H1 (cell line): ENCODE data around the gene C3orf20. TPM values are rescaled to one million over a fixed set of nuclear protein-coding genes. Genes with fewer than 3 reads are reported as not detected.

Experiments
- CTCF ChIA-PET: fragments of 300-600 bp; sonication (Branson Sonifier 250); formaldehyde crosslinking; loops from one replicate; lab custom pipeline; 2021; ENCODE audit not compliant: partially characterized antibody; lab: Charles Lee
- POLR2A ChIA-PET: fragments of 300-600 bp; sonication (Branson Sonifier 250); formaldehyde crosslinking; loops from one replicate; lab custom pipeline; 2021; ENCODE audit warnings: inconsistent platforms; ENCODE audit not compliant: partially characterized antibody; lab: Charles Lee
- DNase-seq, 2 experiments: peaks; one replicate each; pipeline versions ENCODE4 v3.0.0 to v3.0.0-alpha.2; 2010 to 2022; ENCODE audit warnings: low spot score in 2 of 2, low read depth in 1 of 2, mixed read lengths in 1 of 2
- FAIRE-seq: peaks from 2 replicates; lab custom pipeline; 2011; peaks lifted over from hg19 to GRCh38; lab: Jason Lieb, UNC
- H2AFZ ChIP-seq: 2 replicates; pipeline ENCODE4 v1.8.1; 2012; ENCODE audit warnings: low read length, inconsistent platforms
- H2AK5ac ChIP-seq: 2 replicates; pipeline ENCODE4 v1.6.1; 2013; ENCODE audit warnings: low read depth, low read length
- H2BK120ac ChIP-seq: replicated peaks from 2 replicates; pipeline ENCODE3; 2013; ENCODE audit warnings: low read depth, low read length, inconsistent platforms
- H2BK12ac ChIP-seq: 2 replicates; pipeline ENCODE4 v1.6.1; 2013; ENCODE audit warnings: low read depth, low read length
- H2BK15ac ChIP-seq: 2 replicates; pipeline ENCODE4 v1.6.1; 2013; ENCODE audit warnings: low read length
- H2BK20ac ChIP-seq: 2 replicates; pipeline ENCODE4 v1.6.1; 2013; ENCODE audit warnings: low read length
- H2BK5ac ChIP-seq: 2 replicates; pipeline ENCODE4 v1.6.1; 2013; ENCODE audit warnings: low read depth, low read length
- H3K14ac ChIP-seq: 2 replicates; pipeline ENCODE4 v1.6.1; 2013; ENCODE audit warnings: inconsistent platforms; ENCODE audit not compliant: insufficient read length
- H3K18ac ChIP-seq: 2 replicates; pipeline ENCODE4 v1.6.1; 2013; ENCODE audit warnings: low read length; ENCODE audit errors: extremely low read depth
- H3K23ac ChIP-seq: 2 replicates; pipeline ENCODE4 v1.6.1; 2013; ENCODE audit warnings: inconsistent platforms; ENCODE audit not compliant: insufficient read length
- H3K23me2 ChIP-seq: 2 replicates; pipeline ENCODE4 v1.6.1; 2013; ENCODE audit warnings: low read depth, low read length
- H3K27ac ChIP-seq: 2 replicates; pipeline ENCODE4 v1.6.1; 2011; ENCODE audit warnings: low read depth, low read length, inconsistent platforms
- H3K27me3 ChIP-seq, 4 experiments: replicated peaks in 1 of 4; 1 replicate in 1 of 4; 2 replicates in 3 of 4; pipeline versions ENCODE4 v1.6.1 to v1.8.1; 2011 to 2013; ENCODE audit warnings: low read length in 3 of 4, mild to moderate bottlenecking in 3 of 4, inconsistent platforms in 2 of 4, mixed read lengths in 2 of 4, moderate library complexity in 1 of 4; ENCODE audit not compliant: control insufficient read depth in 3 of 4, insufficient read depth in 3 of 4; ENCODE audit errors: extremely low read depth in 1 of 4
- H3K36me3 ChIP-seq, 4 experiments: 2 replicates each; pipeline versions ENCODE4 v1.6.1 to v1.8.1; 2011 to 2013; ENCODE audit warnings: mild to moderate bottlenecking in 4 of 4, low read length in 3 of 4, moderate library complexity in 2 of 4, control low read depth in 1 of 4, inconsistent platforms in 1 of 4; ENCODE audit not compliant: insufficient read depth in 4 of 4, control insufficient read depth in 2 of 4
- H3K4ac ChIP-seq: replicated peaks from 2 replicates; pipeline ENCODE3; 2013; ENCODE audit warnings: low read length, low read depth, mixed read lengths, inconsistent platforms; ENCODE audit not compliant: insufficient read length
- H3K4me1 ChIP-seq, 4 experiments: replicated peaks in 1 of 4; 1 replicate in 1 of 4; 2 replicates in 3 of 4; pipeline versions ENCODE4 v1.6.1 to v1.8.1; 2011 to 2013; ENCODE audit warnings: low read length in 3 of 4, inconsistent platforms in 2 of 4, mixed read lengths in 1 of 4; ENCODE audit not compliant: insufficient read depth in 4 of 4, control insufficient read depth in 3 of 4
- H3K4me2 ChIP-seq, 2 experiments: 2 replicates each; pipeline versions ENCODE4 v1.6.1 to v1.8.1; 2011 to 2013; ENCODE audit warnings: low read depth in 2 of 2, low read length in 2 of 2, control low read depth in 1 of 2, inconsistent platforms in 1 of 2, mild to moderate bottlenecking in 1 of 2; ENCODE audit not compliant: insufficient read depth in 1 of 2
- H3K4me3 ChIP-seq, 4 experiments: fragments of 200-600, 300-600 bp in 1 of 4; sonication (generic), shearing (Covaris generic), sonication (Bioruptor Twin) in 1 of 4; 2 replicates each; pipeline versions ENCODE4 v1.5.1 to v1.8.1; 2011 to 2016; ENCODE audit warnings: low read length in 4 of 4, low read depth in 3 of 4, control low read depth in 2 of 4, inconsistent platforms in 2 of 4, mild to moderate bottlenecking in 2 of 4, mixed read lengths in 1 of 4, moderate library complexity in 1 of 4; ENCODE audit not compliant: insufficient read depth in 2 of 4; ENCODE audit errors: extremely low read depth in 1 of 4
- H3K56ac ChIP-seq: replicated peaks from 2 replicates; pipeline ENCODE3; 2013; ENCODE audit warnings: low read depth, mild to moderate bottlenecking, mixed read lengths, low read length, inconsistent platforms; ENCODE audit not compliant: insufficient read length
- H3K79me1 ChIP-seq: 2 replicates; pipeline ENCODE4 v1.6.1; 2013; ENCODE audit warnings: low read depth, low read length, control low read depth
- H3K79me2 ChIP-seq, 2 experiments: 2 replicates each; pipeline versions ENCODE4 v1.6.1 to v1.8.1; 2012 to 2013; ENCODE audit warnings: low read length in 2 of 2, mild to moderate bottlenecking in 2 of 2, inconsistent platforms in 1 of 2; ENCODE audit not compliant: insufficient read depth in 2 of 2, control insufficient read depth in 1 of 2
- H3K9ac ChIP-seq, 4 experiments: replicated peaks in 1 of 4; 1 replicate in 1 of 4; 2 replicates in 3 of 4; pipeline versions ENCODE4 v1.6.1 to v1.8.1; 2011 to 2013; ENCODE audit warnings: low read depth in 3 of 4, low read length in 3 of 4, control low read depth in 2 of 4, mild to moderate bottlenecking in 2 of 4, moderate library complexity in 2 of 4, inconsistent platforms in 1 of 4; ENCODE audit errors: extremely low read depth in 1 of 4
- H3K9me3 ChIP-seq, 2 experiments: 2 replicates each; pipeline versions ENCODE4 v1.6.1 to v1.8.1; 2012 to 2013; ENCODE audit warnings: mild to moderate bottlenecking in 2 of 2, moderate library complexity in 2 of 2, control low read depth in 1 of 2, inconsistent platforms in 1 of 2, low read depth in 1 of 2, low read length in 1 of 2, mixed read lengths in 1 of 2; ENCODE audit not compliant: insufficient read depth in 2 of 2
- H4K20me1 ChIP-seq, 2 experiments: replicated peaks in 1 of 2; 2 replicates each; pipeline versions ENCODE3 to v1.8.1; 2011 to 2013; ENCODE audit warnings: inconsistent platforms in 2 of 2, low read length in 2 of 2, mild to moderate bottlenecking in 1 of 2; ENCODE audit not compliant: insufficient read depth in 2 of 2, control insufficient read depth in 1 of 2
- H4K5ac ChIP-seq: 2 replicates; pipeline ENCODE4 v1.6.1; 2013; ENCODE audit warnings: low read length, low read depth, mixed read lengths, inconsistent platforms; ENCODE audit not compliant: insufficient read length
- H4K8ac ChIP-seq: 2 replicates; pipeline ENCODE4 v1.8.0; 2013; ENCODE audit warnings: mild to moderate bottlenecking, moderate library complexity, low read length, inconsistent platforms; ENCODE audit not compliant: insufficient read depth; ENCODE audit errors: extremely low read depth
- H4K91ac ChIP-seq: replicated peaks from 2 replicates; pipeline ENCODE3; 2013; ENCODE audit warnings: low read length, mixed read lengths, inconsistent platforms; ENCODE audit not compliant: insufficient read length
- CBX8 ChIP-seq: fragments of 300-800, 300-1000 bp; sonication (generic); IDR thresholded peaks from 2 replicates; pipeline ENCODE4 v1.7.1; 2016; ENCODE audit warnings: low read depth, low read length, borderline replicate concordance
- CREB1 ChIP-seq: IDR thresholded peaks from 2 replicates; pipeline ENCODE4 v1.6.1; 2012; ENCODE audit warnings: inconsistent platforms
- HDAC6 ChIP-seq: IDR thresholded peaks from one replicate; pipeline ENCODE4 v1.7.1; 2012; ENCODE audit warnings: low read depth, mild to moderate bottlenecking, inconsistent platforms, low read length, moderate library complexity
- KDM4A ChIP-seq: IDR thresholded peaks from one replicate; pipeline ENCODE4 v1.7.1; 2012; ENCODE audit warnings: low read depth, mild to moderate bottlenecking, moderate library complexity, low read length, inconsistent platforms; ENCODE audit not compliant: severe bottlenecking
- MAX ChIP-seq: IDR thresholded peaks from 2 replicates; pipeline ENCODE4 v1.6.1; 2012; ENCODE audit warnings: inconsistent platforms
- POU5F1 ChIP-seq: IDR thresholded peaks from 2 replicates; pipeline ENCODE4 v1.6.1; 2011; ENCODE audit warnings: low read depth, mild to moderate bottlenecking, low read length, moderate library complexity
- RBBP5 ChIP-seq: IDR thresholded peaks from 2 replicates; pipeline ENCODE4 v1.7.1; 2012; ENCODE audit warnings: low read depth, mild to moderate bottlenecking, inconsistent platforms, low read length, moderate library complexity, borderline replicate concordance
- SIX5 ChIP-seq: IDR thresholded peaks from 2 replicates; pipeline ENCODE4 v1.6.1; 2011; ENCODE audit warnings: mild to moderate bottlenecking, low read depth, low read length
- SP1 ChIP-seq: IDR thresholded peaks from 2 replicates; pipeline ENCODE4 v1.6.1; 2011; ENCODE audit warnings: low read depth, low read length
- YY1 ChIP-seq: IDR thresholded peaks from 2 replicates; pipeline ENCODE4 v1.6.1; 2011; ENCODE audit warnings: low read depth, mild to moderate bottlenecking, low read length
- WGBS, 2 experiments: shearing (Covaris generic) in 1 of 2; methylation state at CpG; one replicate each; pipeline versions ENCODE4 v1.1.6 to v1.1.7; 2013 to 2015; ENCODE audit warnings: low lambda C conversion rate in 2 of 2, mixed read lengths in 2 of 2, inconsistent platforms in 1 of 2, low coverage in 1 of 2, missing lambda C conversion rate in 1 of 2; ENCODE audit not compliant: insufficient replicate concordance in 2 of 2, insufficient coverage in 1 of 2, insufficient read length in 1 of 2; ENCODE audit errors: extremely low coverage in 1 of 2, missing lambda C conversion rate in 1 of 2; 5-methylcytosine and 5-hydroxymethylcytosine counted together
- polyA plus RNA-seq, 7 experiments: library from polyadenylated mRNA; depleted of rRNA in 3 of 7; stranded (reverse) in 5 of 7; unstranded in 2 of 7; fragments of >200 nt in 5 of 7; fragments of 200-250 nt in 2 of 7; gene quantifications; 1 replicate in 5 of 7; 2 replicates in 1 of 7; 4 replicates in 1 of 7; pipeline versions ENCODE4 v1.2.1 to v1.2.3, GENCODE V29; 2011 to 2013; ENCODE audit warnings: missing spikeins in 2 of 7, mixed read lengths in 2 of 7
- total RNA-seq: library from RNA; stranded (reverse); fragmentation: NEBNext Ultra II Directional; extraction: Animal tissue kit (Norgen Biotek cat#: 25700); gene quantifications from 2 replicates; pipeline ENCODE4 v1.2.1, GENCODE V29; 2021

Gene C3orf20
- total and polyA plus RNA-seq, 2 of the 8 experiments (the other 6 are each of a cell fraction or from before 2014, with no cell fraction given): not detected

GRCh38 chr3:14796403-14797077 lies 121.6 kb downstream of the C3orf20 start:
- no peak overlapping the region for H2BK15ac ChIP-seq
- DNase-seq (no peak), FAIRE-seq (no peak)
- no peak overlapping the region for H2BK12ac ChIP-seq
- whole genome bisulfite sequencing, 2 experiments: 85% methylated on average over 10 of the region's 14 CpGs; no CpG with 5 or more reads in 1 of the 2 experiments
- no peak overlapping the region for H3K18ac ChIP-seq
- H3K27ac ChIP-seq: no peak overlapping the region
- H3K4me1 ChIP-seq: peaks cover 0 to 8% (median 1%) of the 10 kb centered on the region in 4 experiments; a peak in 5 of 7 replicates
- H3K36me3 ChIP-seq: no peaks in the 10 kb centered on the region
- H3K56ac ChIP-seq: no peak overlapping the region
- H2AK5ac ChIP-seq: no peak overlapping the region
- no peaks in the 10 kb centered on the region; a peak in 1 of 7 replicates for H3K27me3 ChIP-seq
- CTCF ChIA-PET: interaction anchor here (1.3 to 12.7 kb wide), 7 partner anchors 8 to 123 kb away, joined by 3 to 308 read pairs (median 14); no protein-coding TSS in a partner anchor
- no peak overlapping the region for H4K5ac ChIP-seq
- no peaks in the 10 kb centered on the region for H3K23me2 ChIP-seq
- no peaks in the 10 kb centered on the region for H3K79me1 ChIP-seq
- H2BK5ac ChIP-seq: no peak overlapping the region
- H4K20me1 ChIP-seq: no peaks in the 10 kb centered on the region
- TF ChIP-seq SP1 (no peak), HDAC6 (no peak), MAX (no peak), CBX8 (no peak), YY1 (no peak), RBBP5 (no peak), CREB1 (no peak), POU5F1 (no peak), SIX5 (no peak), KDM4A (no peak)
- H3K4ac ChIP-seq: no peak overlapping the region
- no peak overlapping the region for H2AFZ ChIP-seq
- no peak overlapping the region for H3K4me3 ChIP-seq
- H3K9ac ChIP-seq: no peak overlapping the region; a peak in 1 of 7 replicates
- H2BK120ac ChIP-seq: no peak overlapping the region
- no peak overlapping the region for H4K91ac ChIP-seq
- no peak overlapping the region for H4K8ac ChIP-seq
- no peak overlapping the region for H3K23ac ChIP-seq
- no peaks in the 10 kb centered on the region for H3K9me3 ChIP-seq
- H3K14ac ChIP-seq: no peak overlapping the region
- no peaks in the 10 kb centered on the region for H3K79me2 ChIP-seq
- POLR2A ChIA-PET: interaction anchor here (1.4 kb wide), 1 partner anchor 19 kb away, joined by 3 read pairs; no protein-coding TSS in a partner anchor
- no peak overlapping the region for H2BK20ac ChIP-seq
- H3K4me2 ChIP-seq: no peak overlapping the region
